ENCODE measurements around the gene ZBTB37. TPM values are rescaled to one million over a fixed set of nuclear protein-coding genes. Genes with fewer than 3 reads are reported as not detected.

The ZBTB37 gene
- total RNA-seq, 2 donors from 2014 or later: 8.8 to 14.3 TPM

GRCh38 chr1:173824315-173825081 lies 43.7 kb upstream of the ZBTB37 start, which contains the start of the genes CENPL and DARS2:
Gene CENPL, minus strand, starts transcription at chr1:173824883. Its CDS starts 13,584 bp downstream, at chr1:173811299.
Gene DARS2, plus strand, starts transcription at chr1:173824673. Its CDS starts 557 bp downstream, at chr1:173825230.
- TF ChIP-seq, protein P1, sequence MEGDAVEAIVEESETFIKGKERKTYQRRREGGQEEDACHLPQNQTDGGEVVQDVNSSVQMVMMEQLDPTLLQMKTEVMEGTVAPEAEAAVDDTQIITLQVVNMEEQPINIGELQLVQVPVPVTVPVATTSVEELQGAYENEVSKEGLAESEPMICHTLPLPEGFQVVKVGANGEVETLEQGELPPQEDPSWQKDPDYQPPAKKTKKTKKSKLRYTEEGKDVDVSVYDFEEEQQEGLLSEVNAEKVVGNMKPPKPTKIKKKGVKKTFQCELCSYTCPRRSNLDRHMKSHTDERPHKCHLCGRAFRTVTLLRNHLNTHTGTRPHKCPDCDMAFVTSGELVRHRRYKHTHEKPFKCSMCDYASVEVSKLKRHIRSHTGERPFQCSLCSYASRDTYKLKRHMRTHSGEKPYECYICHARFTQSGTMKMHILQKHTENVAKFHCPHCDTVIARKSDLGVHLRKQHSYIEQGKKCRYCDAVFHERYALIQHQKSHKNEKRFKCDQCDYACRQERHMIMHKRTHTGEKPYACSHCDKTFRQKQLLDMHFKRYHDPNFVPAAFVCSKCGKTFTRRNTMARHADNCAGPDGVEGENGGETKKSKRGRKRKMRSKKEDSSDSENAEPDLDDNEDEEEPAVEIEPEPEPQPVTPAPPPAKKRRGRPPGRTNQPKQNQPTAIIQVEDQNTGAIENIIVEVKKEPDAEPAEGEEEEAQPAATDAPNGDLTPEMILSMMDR (IDR thresholded peaks at IDR 0.05): no peak
- Histone ChIP-seq H3K9me3 (no peaks in the 10 kb centered on the region), H3K27me3 (replicated peaks; ENCODE audit: insufficient read depth) (no peaks in the 10 kb centered on the region), H3K36me3 (no peaks in the 10 kb centered on the region), H3K4me1 (ENCODE audit: control insufficient read depth in 1 of 2, low read depth in 2 of 2) (peaks cover 7 to 11% of the 10 kb centered on the region in 2 donors), H3K4me3 (peak within 1 kb of the TSS; percentile 92), H3K27ac (peak within 1 kb of the TSS; percentile 90 to 96)
- DNase-seq (ENCODE audit: low spot score): peak; percentile 88
- ATAC-seq (ENCODE audit: insufficient number of reproducible peaks, low FRiP score, low read depth): peak; percentile 99

DNA sequence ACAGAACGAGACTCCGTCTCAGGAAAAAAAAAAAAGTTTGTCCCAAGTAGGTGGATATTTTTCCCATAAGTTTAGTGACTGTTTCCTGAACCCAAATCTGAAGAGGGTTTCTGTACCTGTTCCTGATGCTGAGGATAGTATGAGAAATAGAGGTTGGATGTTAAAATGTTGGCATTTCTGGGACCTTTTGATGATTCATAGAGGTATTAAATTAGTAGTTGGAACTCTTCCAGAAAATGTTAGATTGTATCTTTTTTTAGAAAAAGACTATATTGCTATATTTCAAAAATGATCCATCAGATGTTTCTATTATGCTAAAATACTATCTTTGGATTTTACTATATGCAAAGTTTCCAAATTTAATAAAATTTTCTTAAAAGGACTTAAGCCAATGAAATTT lies 40.6 kb upstream of the ZBTB37 start:
- Histone ChIP-seq H3K36me3 (no peaks in the 10 kb centered on the region), H3K4me1 (ENCODE audit: control insufficient read depth in 1 of 2, low read depth in 2 of 2) (peaks cover 7 to 11% of the 10 kb centered on the region in 2 donors), H3K9me3 (no peaks in the 10 kb centered on the region), H3K4me3 (no peak overlapping the region), H3K27me3 (replicated peaks; ENCODE audit: insufficient read depth) (no peaks in the 10 kb centered on the region), H3K27ac (no peak overlapping the region)
- TF ChIP-seq, protein P1 (IDR thresholded peaks at IDR 0.05): no peak
- DNase-seq (ENCODE audit: low spot score) (no peak), ATAC-seq (ENCODE audit: insufficient number of reproducible peaks, low FRiP score, low read depth) (no peak)

DNA sequence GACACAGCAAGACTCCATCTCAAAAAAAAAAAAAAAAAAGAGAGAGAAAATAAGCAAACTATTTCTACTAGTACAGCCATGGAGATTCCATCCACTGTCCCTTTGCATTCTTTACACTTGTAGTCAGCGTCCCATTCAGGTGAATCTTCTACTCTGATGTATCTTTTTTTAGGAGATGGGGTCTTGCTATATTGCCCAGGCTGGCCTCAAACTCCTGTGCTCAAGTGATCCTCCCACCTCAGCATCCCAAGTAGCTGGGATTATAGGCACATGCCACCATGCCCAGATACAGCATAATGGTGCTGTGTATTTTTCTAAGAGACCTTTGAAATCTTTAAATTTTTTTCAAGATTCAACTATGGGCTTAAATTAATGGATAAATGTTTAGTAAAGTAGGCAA lies 35.4 kb upstream of the ZBTB37 start:
- DNase-seq (ENCODE audit: low spot score) (no peak), ATAC-seq (ENCODE audit: insufficient number of reproducible peaks, low FRiP score, low read depth) (no peak)
- Histone ChIP-seq H3K36me3 (peaks cover 10% of the 10 kb centered on the region), H3K27me3 (replicated peaks; ENCODE audit: insufficient read depth) (no peaks in the 10 kb centered on the region), H3K4me3 (no peak overlapping the region), H3K4me1 (ENCODE audit: control insufficient read depth in 1 of 2, low read depth in 2 of 2) (no peaks in the 10 kb centered on the region), H3K9me3 (no peaks in the 10 kb centered on the region), H3K27ac (no peak overlapping the region)
- TF ChIP-seq, protein P1 (IDR thresholded peaks at IDR 0.05): no peak

GRCh38 chr1:173852105-173852504 lies 16.1 kb upstream of the ZBTB37 start:
- H3K36me3 ChIP-seq: no peaks in the 10 kb centered on the region
- H3K4me3 ChIP-seq: no peak overlapping the region

DNA sequence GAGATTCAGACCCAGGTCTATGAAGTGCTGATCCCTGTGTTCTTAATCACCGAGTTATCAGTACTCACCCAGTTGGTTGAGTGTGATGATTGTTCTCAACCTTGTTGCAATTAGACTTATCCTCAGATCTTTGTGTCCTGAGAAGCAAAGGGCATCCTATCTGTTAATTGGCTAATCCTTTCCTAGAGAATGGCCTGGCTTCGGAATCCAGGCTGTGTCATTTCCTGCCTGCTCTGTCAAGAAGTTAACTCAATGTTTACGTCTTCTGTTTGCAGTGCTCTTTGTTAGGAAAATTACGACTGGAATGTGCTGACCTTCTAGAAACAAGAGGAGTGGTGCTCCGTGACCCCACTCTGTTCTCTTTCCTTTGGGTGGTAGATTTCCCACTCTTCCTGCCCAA lies 15.1 kb upstream of the ZBTB37 start:
- H3K4me1 ChIP-seq (ENCODE audit: control insufficient read depth in 1 of 2, low read depth in 2 of 2): no peaks in the 10 kb centered on the region
- H3K27ac ChIP-seq: no peak overlapping the region
- no peaks in the 10 kb centered on the region for H3K36me3 ChIP-seq
- TF ChIP-seq, protein P1 (IDR thresholded peaks at IDR 0.05): no peak
- no peak overlapping the region for H3K4me3 ChIP-seq
- H3K9me3 ChIP-seq: no peaks in the 10 kb centered on the region
- DNase-seq (ENCODE audit: low spot score): no peak
- ATAC-seq (ENCODE audit: insufficient number of reproducible peaks, low FRiP score, low read depth): no peak
- H3K27me3 ChIP-seq (replicated peaks; ENCODE audit: insufficient read depth): no peaks in the 10 kb centered on the region

More at GRCh38 chr1:173852105-173852504, 16.1 kb upstream of the ZBTB37 start:
- Histone ChIP-seq H3K27ac (no peak overlapping the region), H3K4me1 (ENCODE audit: control insufficient read depth in 1 of 2, low read depth in 2 of 2) (no peaks in the 10 kb centered on the region), H3K27me3 (replicated peaks; ENCODE audit: insufficient read depth) (no peaks in the 10 kb centered on the region), H3K9me3 (no peaks in the 10 kb centered on the region)
- no peak for DNase-seq (ENCODE audit: low spot score)
- TF ChIP-seq, protein P1 (IDR thresholded peaks at IDR 0.05): no peak
- ATAC-seq (ENCODE audit: insufficient number of reproducible peaks, low FRiP score, low read depth): no peak

Data from thoracic aorta (tissue), 2 donors.